HG02571 (cell line): ENCODE data around the gene HTRA3.

Experiments
- ATAC-seq: cut with Tn5 transposase; IDR thresholded peaks from one replicate; pipeline ENCODE4 v1.9.1; 2021; ENCODE audit warnings: mild to moderate bottlenecking, moderate library complexity; ENCODE audit not compliant: unreplicated experiment

HTRA3 gene

DNA sequence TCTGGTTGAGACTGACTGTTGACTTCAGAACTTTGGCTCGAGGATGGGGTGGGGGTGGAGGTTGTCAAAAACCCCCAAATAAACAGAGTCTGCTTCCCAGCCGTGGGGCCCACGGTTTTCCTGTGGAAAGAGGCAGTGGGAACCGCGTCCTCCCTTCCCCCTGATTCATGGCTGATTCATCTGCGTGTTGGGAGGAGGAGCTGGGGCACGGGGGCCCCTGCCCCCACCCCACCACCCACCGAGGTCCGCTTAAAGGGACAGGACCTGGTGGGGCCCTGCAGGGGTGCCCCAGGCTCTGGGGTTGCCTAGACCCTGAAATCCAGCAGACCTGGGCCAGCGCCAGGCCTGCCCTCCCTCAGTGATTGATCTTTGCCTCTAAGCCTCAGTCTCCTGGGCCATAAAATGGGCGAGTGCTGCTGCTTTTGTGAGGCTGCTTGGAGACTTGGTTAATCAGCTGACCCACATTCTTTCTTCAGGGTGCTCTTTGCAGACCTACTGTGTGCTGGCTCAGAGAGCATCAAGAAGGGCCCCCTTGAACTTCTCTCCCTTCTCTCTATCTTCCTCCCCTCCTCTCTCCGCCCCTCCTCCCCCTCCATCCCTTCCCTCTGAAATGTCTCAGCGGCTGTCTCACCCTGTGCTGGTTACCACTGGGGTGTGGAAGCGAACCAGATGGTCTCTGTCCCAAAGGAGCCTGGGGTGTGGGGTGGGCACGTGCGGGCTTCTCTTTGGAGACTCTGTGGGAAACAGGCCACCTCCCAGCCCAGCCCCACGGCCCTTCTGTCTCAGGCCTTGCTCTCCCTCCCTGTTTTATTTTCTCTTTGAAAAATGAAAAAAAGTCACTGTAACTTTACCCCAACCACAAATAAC is 9.1 kb downstream of the HTRA3 start:
- no peak for ATAC-seq

GRCh38 chr4:8279321-8280157 is 10.0 kb downstream of the HTRA3 start:
- no peak for ATAC-seq

DNA sequence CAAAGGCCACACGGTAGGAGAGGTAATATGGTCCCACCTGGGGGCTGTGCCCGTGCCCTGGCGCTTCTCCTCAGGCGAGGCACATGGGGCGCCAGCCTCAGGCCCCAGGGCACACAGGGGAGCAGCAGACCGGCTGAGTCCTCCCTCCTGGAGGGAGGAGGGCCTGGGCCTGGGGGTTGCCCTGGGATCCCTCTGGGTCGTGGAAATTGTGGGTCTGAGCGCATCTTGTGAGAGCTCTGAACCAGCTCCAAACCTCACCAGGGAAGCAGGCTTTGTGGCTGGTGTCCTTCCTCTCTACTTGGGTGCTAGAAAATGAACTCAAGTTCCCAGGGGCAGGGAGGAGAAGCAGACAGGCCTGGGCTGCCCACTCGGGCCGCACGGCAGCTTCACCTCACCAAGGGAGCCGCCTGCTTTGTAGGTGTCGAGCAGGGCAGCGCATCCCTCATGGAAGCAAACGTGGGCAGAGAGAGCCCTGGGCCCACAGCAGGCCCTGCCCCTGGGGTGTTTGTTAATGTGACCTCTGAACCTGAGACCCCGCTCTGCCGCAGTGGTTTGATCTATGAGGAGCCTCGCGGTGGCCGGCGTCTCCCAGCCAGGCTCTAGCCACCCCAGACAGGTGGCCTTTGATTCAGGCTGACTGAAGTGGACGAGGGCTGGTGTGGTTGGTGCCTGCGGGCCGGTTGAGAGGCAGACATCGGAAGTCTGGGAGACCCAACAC is 10.8 kb downstream of the HTRA3 start:
- no peak for ATAC-seq

- no peak for ATAC-seq
Observed at GRCh38 chr4:8280876-8281440, 11.4 kb downstream of the HTRA3 start.

- ATAC-seq, result no peak
Observed at GRCh38 chr4:8281519-8282133, 12.1 kb downstream of the HTRA3 start.

DNA sequence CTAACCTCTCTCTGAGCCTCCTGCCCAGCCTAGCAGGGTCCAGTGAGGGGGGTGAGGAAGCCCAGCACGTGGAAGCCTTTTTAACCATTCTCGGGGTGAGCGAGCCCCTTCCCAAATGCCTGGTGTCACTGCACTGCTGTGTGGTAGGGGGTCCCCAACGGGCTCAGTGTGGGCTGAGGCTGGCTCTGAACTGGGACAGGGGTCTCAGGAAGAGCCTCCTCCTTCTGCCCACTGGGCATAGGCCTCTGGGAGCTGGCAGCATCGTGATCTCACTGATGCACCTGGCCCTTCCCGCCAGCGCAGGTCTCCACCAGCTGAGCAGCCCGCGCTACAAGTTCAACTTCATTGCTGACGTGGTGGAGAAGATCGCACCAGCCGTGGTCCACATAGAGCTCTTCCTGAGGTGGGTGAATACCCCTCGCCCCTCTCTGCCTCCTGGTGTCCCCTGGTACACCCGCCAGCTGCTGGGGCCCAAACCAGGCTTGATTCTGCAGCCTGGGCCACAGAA is 12.6 kb downstream of the HTRA3 start:
- no peak for ATAC-seq

GRCh38 chr4:8282742-8283141 is 13.2 kb downstream of the HTRA3 start:
- no peak for ATAC-seq

GRCh38 chr4:8283161-8283560 is 13.6 kb downstream of the HTRA3 start:
- no peak for ATAC-seq

DNA sequence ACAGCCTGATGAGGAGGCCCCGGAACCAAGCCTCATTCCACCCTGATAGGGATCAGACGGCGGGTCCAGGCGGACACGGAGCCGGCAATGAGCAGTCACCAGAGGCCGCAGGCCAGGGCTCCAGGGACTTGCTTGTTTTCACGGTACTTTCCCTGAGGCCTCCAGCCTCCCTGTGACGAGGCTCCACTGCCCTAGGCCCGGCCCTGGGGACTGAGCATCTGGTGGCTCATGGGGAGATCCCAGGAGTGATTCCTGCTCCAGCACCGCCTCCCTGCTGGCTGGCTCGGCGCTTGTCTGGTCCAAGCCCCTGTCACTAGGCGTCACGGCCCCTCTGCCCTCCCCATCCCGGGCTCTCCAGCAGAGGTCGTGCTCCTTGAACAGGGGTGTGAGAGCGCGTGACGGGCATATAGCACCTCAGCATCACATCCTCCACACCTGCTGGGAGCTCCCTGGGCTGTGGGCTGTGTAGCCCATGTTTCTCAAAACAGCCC is 14.1 kb downstream of the HTRA3 start:
- ATAC-seq, result no peak

GRCh38 chr4:8284391-8284790 is 14.8 kb downstream of the HTRA3 start:
- no peak for ATAC-seq

GRCh38 chr4:8285143-8285975 is 15.8 kb downstream of the HTRA3 start:
- ATAC-seq, result no peak

GRCh38 chr4:8285976-8286718 is 16.6 kb downstream of the HTRA3 start:
- ATAC-seq, result no peak

DNA sequence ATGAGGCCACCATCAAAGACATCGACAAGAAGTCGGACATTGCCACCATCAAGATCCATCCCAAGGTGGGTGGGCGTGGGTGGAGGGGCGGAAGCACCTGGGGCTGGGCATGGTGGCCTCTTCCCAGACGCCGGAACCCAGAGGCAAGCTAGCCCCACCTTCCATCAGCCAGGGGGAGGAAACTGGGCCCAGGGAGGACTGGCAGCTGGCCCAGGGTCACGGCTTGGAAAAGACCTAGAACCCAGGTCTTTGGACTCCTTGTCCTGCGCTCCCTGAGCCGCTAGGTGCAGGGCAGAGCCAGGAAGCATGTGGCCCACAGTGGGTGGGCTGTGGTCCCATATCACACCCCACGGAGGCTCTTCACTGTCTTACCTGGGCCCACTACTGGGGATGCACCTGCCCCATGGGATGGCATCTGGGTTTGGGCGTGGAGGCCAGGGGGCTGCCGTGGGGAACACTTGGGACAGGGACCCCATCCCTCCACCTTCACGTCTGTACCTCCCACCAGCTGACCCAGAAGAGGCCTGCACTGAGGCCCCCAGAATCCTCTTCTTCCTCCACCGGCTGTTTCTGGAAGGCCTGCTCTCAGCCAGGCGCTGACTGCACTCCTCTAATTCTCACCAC is 17.3 kb downstream of the HTRA3 start:
- no peak for ATAC-seq

DNA sequence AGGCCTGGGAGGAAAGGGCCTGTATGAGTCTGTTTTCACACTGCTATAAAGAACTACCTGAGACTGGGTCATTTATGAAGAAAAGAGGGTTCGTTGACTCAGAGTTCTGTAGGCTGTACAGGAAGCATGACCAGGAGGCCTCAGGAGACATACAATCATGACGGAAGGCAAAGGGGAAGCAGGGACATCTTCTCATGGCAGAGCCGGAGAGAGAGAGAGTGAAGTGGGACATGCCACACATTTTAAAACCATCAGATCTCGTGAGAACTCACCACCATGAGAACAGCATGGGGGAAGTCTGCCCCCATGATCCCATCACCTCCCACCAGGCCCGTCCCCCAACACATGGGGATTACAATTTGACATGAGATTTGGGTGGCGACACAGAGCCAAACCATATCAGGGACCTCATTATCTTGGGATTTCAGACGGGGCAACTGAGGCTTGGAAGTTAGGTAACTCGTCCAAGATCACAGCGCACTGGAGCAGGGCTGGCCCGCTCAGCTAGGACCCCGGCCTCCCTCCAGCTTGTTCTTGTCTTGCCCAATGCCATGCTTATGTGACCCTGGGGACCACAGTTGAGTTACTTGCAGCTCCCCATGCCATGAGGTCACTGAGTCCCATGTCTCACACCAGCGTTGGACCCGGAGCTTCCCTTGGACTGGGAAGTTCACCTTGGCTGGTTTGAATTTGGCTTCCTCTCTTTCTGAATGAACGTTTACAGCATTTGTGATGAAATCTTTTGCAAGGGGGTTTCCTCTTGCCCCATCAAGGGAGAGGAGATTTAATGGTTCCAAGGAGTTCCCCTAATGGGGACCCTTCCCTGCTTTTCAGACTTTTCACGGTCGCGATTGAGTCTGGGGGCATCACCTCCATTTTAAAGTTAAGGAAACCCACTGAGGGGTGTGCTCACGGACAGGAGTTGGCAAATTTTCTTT is 18.1 kb downstream of the HTRA3 start:
- no peak for ATAC-seq

DNA sequence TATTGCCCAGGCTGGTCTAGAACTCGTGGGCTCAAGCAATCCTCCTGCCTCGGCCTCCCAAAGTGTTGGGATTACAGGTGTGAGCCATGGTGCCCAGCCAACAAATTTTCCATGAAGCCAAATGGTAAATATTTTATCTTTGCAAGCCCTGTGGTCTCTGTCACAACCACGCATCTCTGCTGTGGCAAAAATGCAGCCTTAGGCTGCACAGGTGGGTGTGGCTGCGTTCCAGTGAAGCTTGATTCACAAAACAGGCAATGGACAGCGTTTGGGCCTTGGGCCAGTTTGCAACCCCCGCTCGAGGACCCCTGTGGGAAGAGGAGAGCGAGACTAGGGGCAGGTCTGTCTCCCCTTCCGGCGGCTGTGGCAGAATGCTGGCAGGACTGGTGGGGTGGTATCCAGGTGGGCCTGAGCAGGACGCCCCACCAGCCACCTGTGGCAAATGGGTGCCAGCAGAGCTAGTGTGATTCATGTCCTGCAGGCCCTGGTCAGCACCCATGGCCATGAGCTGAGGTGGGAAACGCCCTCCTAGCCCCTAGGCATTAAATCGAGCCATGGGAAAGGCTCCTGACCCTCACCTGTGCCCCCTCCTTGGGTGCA is 19.7 kb downstream of the HTRA3 start:
- ATAC-seq, result no peak

DNA sequence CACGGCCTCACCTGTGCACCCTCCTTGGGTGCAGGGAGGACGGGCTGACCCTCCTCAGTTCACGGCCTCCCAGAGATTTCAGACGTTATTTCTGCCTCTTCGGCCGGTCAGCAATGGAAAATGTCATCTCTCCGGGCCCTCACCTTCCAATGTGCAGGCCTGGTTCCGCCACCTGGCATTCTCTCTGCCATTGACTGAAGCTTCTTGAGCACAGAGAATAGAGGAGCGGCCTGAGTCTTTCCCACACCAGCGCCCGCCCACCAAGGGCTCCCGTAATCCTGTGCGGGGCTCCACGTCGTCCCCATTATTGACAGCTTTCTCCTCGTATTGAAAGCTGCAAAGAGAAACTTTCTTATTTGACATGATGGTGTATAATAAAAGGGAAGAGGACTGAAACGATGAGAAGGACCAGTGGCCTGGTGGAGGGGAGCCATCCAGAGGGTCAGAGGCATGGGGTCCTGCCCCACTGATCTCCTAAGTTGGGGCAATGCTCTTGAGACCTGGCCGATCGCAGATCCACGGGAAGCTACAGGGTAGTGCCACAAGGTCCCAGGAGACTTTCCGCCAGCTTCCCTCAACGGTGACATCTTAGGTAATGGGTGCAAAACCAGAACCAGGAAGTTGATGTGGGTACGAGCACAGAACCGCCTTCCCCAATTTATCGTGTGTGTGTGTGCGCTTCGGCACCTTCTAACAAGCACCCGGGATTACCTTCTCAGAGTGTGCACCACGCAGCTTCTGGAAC is 20.6 kb downstream of the HTRA3 start:
- no peak for ATAC-seq
